Caco-2 (cell line): Measurements from ENCODE around the gene ACOT7. TPM values are rescaled to one million over a fixed set of nuclear protein-coding genes. Genes with fewer than 3 reads are reported as not detected.
A peak's percentile ranks its signal among the peaks of the same experiment; 100 is the strongest.
"Not testable (repeated sequence)": the region's sequence is repeated elsewhere in the genome, so short reads cannot be mapped to it uniquely, and the experiment has no call there.

Experiments used
- BruUV-seq: library from RNA; stranded (reverse); fragments of 400-500 nt; replicated peaks from 2 replicates; lab custom pipeline; 2021; lab: Mats Ljungman, UMichigan
- CTCF ChIA-PET: fragments of 300-600 bp; sonication (Branson Sonifier 250); formaldehyde crosslinking; loops from one replicate; lab custom pipeline; 2022; ENCODE audit warnings: antibody characterized with exemption; lab: Charles Lee
- POLR2A ChIA-PET: fragments of 300-600 bp; sonication (Branson Sonifier 250); formaldehyde crosslinking; loops from one replicate; lab custom pipeline; 2022; ENCODE audit warnings: antibody characterized with exemption; lab: Charles Lee
- DNase-seq, 2 experiments: peaks; one replicate each; pipeline versions ENCODE4 v3.0.0 to v3.0.0-alpha.2; 2020 to 2022
- H3K27me3 ChIP-seq: replicated peaks from 2 replicates; pipeline ENCODE4 v1.6.0; 2011; ENCODE audit warnings: low read length; ENCODE audit not compliant: control insufficient read depth, insufficient read depth
- H3K36me3 ChIP-seq: 2 replicates; pipeline ENCODE4 v1.5.1; 2011; ENCODE audit warnings: low read length; ENCODE audit not compliant: control insufficient read depth, insufficient read depth
- H3K4me1 ChIP-seq: fragments of 250-450 bp; sonication (Bioruptor Pico); 2 replicates; pipeline ENCODE4 v1.5.1; 2020; ENCODE audit warnings: mild to moderate bottlenecking
- H3K4me3 ChIP-seq: 2 replicates; pipeline ENCODE4 v1.5.1; 2011; ENCODE audit warnings: low read depth, mild to moderate bottlenecking, control low read depth, low read length
- H3K9me3 ChIP-seq: fragments of 250-450 bp; sonication (Bioruptor Pico); 2 replicates; pipeline ENCODE4 v1.5.1; 2020; ENCODE audit warnings: mild to moderate bottlenecking, moderate library complexity
- H3K27ac Mint-ChIP-seq: one replicate; pipeline ENCODE4 v1.8.0; 2022; ENCODE audit warnings: mixed read lengths; ENCODE audit not compliant: unreplicated experiment
- H3K27me3 Mint-ChIP-seq: one replicate; pipeline ENCODE4 v1.8.0; 2022; ENCODE audit warnings: mixed read lengths; ENCODE audit not compliant: insufficient read depth, unreplicated experiment
- H3K36me3 Mint-ChIP-seq: one replicate; pipeline ENCODE4 v1.8.0; 2022; ENCODE audit warnings: mild to moderate bottlenecking, mixed read lengths; ENCODE audit not compliant: insufficient read depth, unreplicated experiment
- H3K4me1 Mint-ChIP-seq: one replicate; pipeline ENCODE4 v1.8.0; 2022; ENCODE audit warnings: low read depth, mixed read lengths; ENCODE audit not compliant: unreplicated experiment
- H3K4me3 Mint-ChIP-seq: one replicate; pipeline ENCODE4 v1.8.0; 2022; ENCODE audit warnings: mild to moderate bottlenecking, moderate library complexity, mixed read lengths; ENCODE audit not compliant: unreplicated experiment
- H3K9me3 Mint-ChIP-seq: one replicate; pipeline ENCODE4 v1.8.0; 2022; ENCODE audit warnings: mixed read lengths; ENCODE audit not compliant: unreplicated experiment
- CTCF ChIP-seq, 2 experiments: fragments of 200-600 bp in 1 of 2; IDR thresholded peaks; 1 replicate in 1 of 2; 2 replicates in 1 of 2; pipeline versions ENCODE4 v1.5.1 to v1.8.0; 2011 to 2022; ENCODE audit warnings: antibody characterized with exemption in 1 of 2, control low read depth in 1 of 2, inconsistent platforms in 1 of 2, low read depth in 1 of 2, low read length in 1 of 2, mild to moderate bottlenecking in 1 of 2, moderate library complexity in 1 of 2; ENCODE audit not compliant: insufficient read depth in 1 of 2, severe bottlenecking in 1 of 2, unreplicated experiment in 1 of 2
- intact Hi-C: fragments of 100-400 bp; cut with micrococcal nuclease; formaldehyde crosslinking; loops from one replicate; pipeline ENCODE4 v1.10.0; 2022; ENCODE audit not compliant: unreplicated experiment
- total RNA-seq: library from RNA; stranded (reverse); gene quantifications from 2 replicates; pipeline ENCODE4 v1.2.3, GENCODE V29; 2022

ACOT7 gene
- total RNA-seq, 1 experiment from 2014 or later, result 221 TPM

- H3K27me3 Mint-ChIP-seq, result no peaks in the 10 kb centered on the region
- CTCF ChIA-PET, result no interaction called here
- no TSS peak for BruUV-seq
- H3K9me3 Mint-ChIP-seq, result no peaks in the 10 kb centered on the region
- H3K36me3 Mint-ChIP-seq, result peaks cover 63% of the 10 kb centered on the region
- Histone ChIP-seq H3K4me1 (peaks cover 34% of the 10 kb centered on the region), H3K4me3 (no peak overlapping the region), H3K9me3 (no peaks in the 10 kb centered on the region), H3K27me3 (no peaks in the 10 kb centered on the region), H3K36me3 (no peaks in the 10 kb centered on the region)
- no peak for TF ChIP-seq CTCF (IDR thresholded peaks at IDR 0.05; ENCODE audit: insufficient read depth in 1 of 2, low read depth in 1 of 2, low read length in 1 of 2, severe bottlenecking in 1 of 2, unreplicated experiment in 1 of 2)
- no peak overlapping the region for H3K27ac Mint-ChIP-seq
- POLR2A ChIA-PET, result no interaction called here
- DNase-seq, result no peak
- H3K4me1 Mint-ChIP-seq, result no peaks in the 10 kb centered on the region
- no peak overlapping the region for H3K4me3 Mint-ChIP-seq
- intact Hi-C loops, result no loop called here
These were observed 170.9 kb downstream of the ACOT7 start for GRCh38 chr1:6222636-6223035.

GRCh38 chr1:6221210-6221784 lies 172.3 kb downstream of the ACOT7 start:
- Histone ChIP-seq H3K4me1 (peaks cover 34% of the 10 kb centered on the region), H3K27me3 (no peaks in the 10 kb centered on the region), H3K9me3 (no peaks in the 10 kb centered on the region), H3K4me3 (no peak overlapping the region), H3K36me3 (no peaks in the 10 kb centered on the region)
- Mint-ChIP-seq H3K36me3 (peaks cover 50% of the 10 kb centered on the region), H3K27me3 (no peaks in the 10 kb centered on the region), H3K9me3 (no peaks in the 10 kb centered on the region), H3K4me3 (no peak overlapping the region), H3K27ac (no peak overlapping the region), H3K4me1 (no peaks in the 10 kb centered on the region)
- intact Hi-C loops, result no loop called here
- TF ChIP-seq CTCF (IDR thresholded peaks at IDR 0.05; ENCODE audit: insufficient read depth in 1 of 2, low read depth in 1 of 2, low read length in 1 of 2, severe bottlenecking in 1 of 2, unreplicated experiment in 1 of 2), result no peak
- TSS peak; percentile 26 for BruUV-seq
- CTCF ChIA-PET, result no interaction called here
- DNase-seq, result no peak
- POLR2A ChIA-PET, result no interaction called here

GRCh38 chr1:6220236-6220635 lies 173.3 kb downstream of the ACOT7 start:
- H3K36me3 Mint-ChIP-seq, result peaks cover 39% of the 10 kb centered on the region
- no peaks in the 10 kb centered on the region for H3K27me3 Mint-ChIP-seq
- POLR2A ChIA-PET, result no interaction called here
- H3K27ac Mint-ChIP-seq, result no peak overlapping the region
- no peaks in the 10 kb centered on the region for H3K9me3 Mint-ChIP-seq
- Histone ChIP-seq H3K4me1 (peaks cover 25% of the 10 kb centered on the region), H3K27me3 (no peaks in the 10 kb centered on the region), H3K4me3 (no peak overlapping the region), H3K36me3 (no peaks in the 10 kb centered on the region), H3K9me3 (no peaks in the 10 kb centered on the region)
- intact Hi-C loops, result no loop called here
- TF ChIP-seq CTCF (IDR thresholded peaks at IDR 0.05; ENCODE audit: insufficient read depth in 1 of 2, low read depth in 1 of 2, low read length in 1 of 2, severe bottlenecking in 1 of 2, unreplicated experiment in 1 of 2), result no peak
- no peak for DNase-seq
- H3K4me1 Mint-ChIP-seq, result no peaks in the 10 kb centered on the region
- H3K4me3 Mint-ChIP-seq, result no peak overlapping the region
- CTCF ChIA-PET, result no interaction called here
- BruUV-seq, result no TSS peak

- H3K4me3 ChIP-seq, H3K9me3 ChIP-seq, H3K4me3 Mint-ChIP-seq, H3K27me3 ChIP-seq, CTCF ChIA-PET, BruUV-seq, intact Hi-C loops, H3K4me1 Mint-ChIP-seq, H3K36me3 ChIP-seq, DNase-seq, H3K27me3 Mint-ChIP-seq, H3K9me3 Mint-ChIP-seq, POLR2A ChIA-PET, H3K27ac Mint-ChIP-seq: not testable (repeated sequence)
- H3K4me1 ChIP-seq, result peaks cover 19% of the 10 kb centered on the region
- H3K36me3 Mint-ChIP-seq, result peaks cover 33% of the 10 kb centered on the region
These were observed 173.9 kb downstream of the ACOT7 start for GRCh38 chr1:6219641-6220040.
